SK-N-SH (cell line): ENCODE data around the gene GSE1. TPM values are rescaled to one million over a fixed set of nuclear protein-coding genes. Genes with fewer than 3 reads are reported as not detected.

Experiments
- CHD2 ChIP-seq: fragments of 150-350 bp; IDR thresholded peaks from 2 replicates; pipeline ENCODE4 v1.6.1; 2018; ENCODE audit warnings: low read length; ENCODE audit not compliant: partially characterized antibody
- ELF1 ChIP-seq: IDR thresholded peaks from 2 replicates; pipeline ENCODE4 v1.4.0; 2012
- EP300 ChIP-seq, 2 experiments: IDR thresholded peaks; 2 replicates each; pipeline versions ENCODE4 v1.4.0 to v1.6.1; 2012; ENCODE audit warnings: borderline replicate concordance in 1 of 2, low read depth in 1 of 2, low read length in 1 of 2
- FOSL2 ChIP-seq: IDR thresholded peaks from 2 replicates; pipeline ENCODE4 v1.4.0; 2012; ENCODE audit warnings: low read depth, mild to moderate bottlenecking, moderate library complexity, borderline replicate concordance
- FOXJ3 ChIP-seq: sonication (generic); formaldehyde crosslinking; IDR thresholded peaks from 2 replicates; pipeline ENCODE4 v1.5.1; 2020; ENCODE audit warnings: mild to moderate bottlenecking, missing genetic modification reagents
- FOXM1 ChIP-seq: IDR thresholded peaks from 2 replicates; pipeline ENCODE4 v1.4.0; 2012; ENCODE audit warnings: low read depth, mild to moderate bottlenecking
- GABPA ChIP-seq: IDR thresholded peaks from 2 replicates; pipeline ENCODE4 v1.4.0; 2012; ENCODE audit warnings: low read depth, mild to moderate bottlenecking
- GATA2 ChIP-seq: sonication (generic); formaldehyde crosslinking; IDR thresholded peaks from 2 replicates; pipeline ENCODE4 v1.5.0; 2020; ENCODE audit warnings: mild to moderate bottlenecking, missing genetic modification reagents
- JUND ChIP-seq: IDR thresholded peaks from 2 replicates; pipeline ENCODE4 v1.4.0; 2012
- MXI1 ChIP-seq: IDR thresholded peaks from 2 replicates; pipeline ENCODE4 v1.6.1; 2012; ENCODE audit warnings: mild to moderate bottlenecking, low read depth, low read length, improper control_type of control experiment
- NFIC ChIP-seq: IDR thresholded peaks from 2 replicates; pipeline ENCODE4 v1.4.0; 2012; ENCODE audit warnings: borderline replicate concordance
- NRF1 ChIP-seq: IDR thresholded peaks from 2 replicates; pipeline ENCODE4 v1.6.1; 2012; ENCODE audit warnings: low read depth, mild to moderate bottlenecking, low read length
- POLR2AphosphoS5 ChIP-seq: IDR thresholded peaks from 2 replicates; pipeline ENCODE4 v1.6.1; 2012; ENCODE audit warnings: low read depth, low read length
- RCOR1 ChIP-seq: fragments of 150-350 bp; IDR thresholded peaks from 2 replicates; pipeline ENCODE4 v1.6.1; 2017; ENCODE audit warnings: antibody characterized with exemption, low read length
- RXRA ChIP-seq: IDR thresholded peaks from 2 replicates; pipeline ENCODE4 v1.4.0; 2012; ENCODE audit warnings: low read depth, mild to moderate bottlenecking, borderline replicate concordance
- SIN3A ChIP-seq: IDR thresholded peaks from 2 replicates; pipeline ENCODE4 v1.6.1; 2012; ENCODE audit warnings: low read depth, mild to moderate bottlenecking, low read length, moderate library complexity, borderline replicate concordance
- SMC3 ChIP-seq: IDR thresholded peaks from 2 replicates; pipeline ENCODE4 v1.6.1; 2012; ENCODE audit warnings: low read depth, low read length, improper control_type of control experiment
- TAF1 ChIP-seq: IDR thresholded peaks from 2 replicates; pipeline ENCODE4 v1.6.1; 2012; ENCODE audit warnings: low read depth, mild to moderate bottlenecking, low read length, moderate library complexity, borderline replicate concordance
- TCF12 ChIP-seq: IDR thresholded peaks from 2 replicates; pipeline ENCODE4 v1.4.0; 2012
- polyA plus RNA-seq, 3 experiments: library from polyadenylated mRNA; depleted of rRNA; stranded (reverse); fragments of >200 nt; gene quantifications; 2 replicates each; pipeline ENCODE4 v1.2.3, GENCODE V29; 2012
- TF ChIP-seq, protein P1 (sequence below): IDR thresholded peaks from 2 replicates; pipeline ENCODE4 v1.6.1; 2012; ENCODE audit warnings: mild to moderate bottlenecking, low read depth, low read length, moderate library complexity
- TF ChIP-seq, protein P2 (sequence below): IDR thresholded peaks from 2 replicates; pipeline ENCODE4; 2012
- TF ChIP-seq, protein P3 (sequence below): IDR thresholded peaks from 2 replicates; pipeline ENCODE4 v1.4.0; 2012; ENCODE audit warnings: low read depth, borderline replicate concordance
- TF ChIP-seq, protein P4 (sequence below): fragments of 150-350 bp; IDR thresholded peaks from 2 replicates; pipeline ENCODE4 v1.6.1; 2017; ENCODE audit warnings: antibody characterized with exemption, low read length, low read depth, borderline replicate concordance
- TF ChIP-seq, protein P5 (sequence below): fragments of 200-600 bp; sonication (generic); IDR thresholded peaks from 2 replicates; pipeline ENCODE4 v1.6.1; 2017; ENCODE audit warnings: antibody characterized with exemption, mild to moderate bottlenecking, moderate library complexity
- TF ChIP-seq, protein P6 (sequence below): fragments of 150-350 bp; IDR thresholded peaks from 2 replicates; pipeline ENCODE4 v1.6.1; 2016; ENCODE audit warnings: mild to moderate bottlenecking, low read depth, low read length

The GSE1 gene
- polyA plus RNA-seq, 1 of the 3 experiments (the other 2 are of a cell fraction): 26.5 TPM

DNA sequence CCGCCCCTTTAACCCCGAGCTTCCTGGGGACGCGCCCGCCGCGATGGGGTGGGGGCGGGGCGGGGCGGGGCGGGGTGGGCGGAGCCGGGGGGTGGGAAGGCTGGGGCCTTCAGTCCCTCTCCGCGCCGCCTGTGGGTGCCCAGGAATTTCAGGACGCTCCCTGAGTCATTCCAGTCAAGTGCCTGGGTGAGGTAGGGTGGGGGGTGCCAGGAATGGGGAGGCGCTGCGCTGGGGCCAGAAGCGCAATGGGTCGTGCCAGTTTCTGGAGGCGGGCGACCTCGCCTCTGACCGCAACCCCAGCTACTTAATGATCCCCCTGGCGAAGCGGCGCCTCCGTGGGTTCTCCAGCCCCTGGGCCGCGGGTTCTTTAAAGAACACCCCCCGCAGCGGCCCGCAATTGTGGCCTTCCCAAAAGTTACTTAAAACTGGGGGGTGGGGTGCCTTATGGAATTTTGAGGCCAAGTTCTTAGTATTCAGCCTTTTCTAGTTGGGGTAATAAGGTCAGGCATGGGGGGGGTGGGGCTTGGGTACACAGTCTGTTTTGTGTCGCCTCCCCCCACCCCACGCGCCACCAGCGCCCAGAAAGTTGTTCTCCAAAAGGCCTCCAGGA is 826 bp upstream of the GSE1 start (continued):
- TF ChIP-seq, protein P1, sequence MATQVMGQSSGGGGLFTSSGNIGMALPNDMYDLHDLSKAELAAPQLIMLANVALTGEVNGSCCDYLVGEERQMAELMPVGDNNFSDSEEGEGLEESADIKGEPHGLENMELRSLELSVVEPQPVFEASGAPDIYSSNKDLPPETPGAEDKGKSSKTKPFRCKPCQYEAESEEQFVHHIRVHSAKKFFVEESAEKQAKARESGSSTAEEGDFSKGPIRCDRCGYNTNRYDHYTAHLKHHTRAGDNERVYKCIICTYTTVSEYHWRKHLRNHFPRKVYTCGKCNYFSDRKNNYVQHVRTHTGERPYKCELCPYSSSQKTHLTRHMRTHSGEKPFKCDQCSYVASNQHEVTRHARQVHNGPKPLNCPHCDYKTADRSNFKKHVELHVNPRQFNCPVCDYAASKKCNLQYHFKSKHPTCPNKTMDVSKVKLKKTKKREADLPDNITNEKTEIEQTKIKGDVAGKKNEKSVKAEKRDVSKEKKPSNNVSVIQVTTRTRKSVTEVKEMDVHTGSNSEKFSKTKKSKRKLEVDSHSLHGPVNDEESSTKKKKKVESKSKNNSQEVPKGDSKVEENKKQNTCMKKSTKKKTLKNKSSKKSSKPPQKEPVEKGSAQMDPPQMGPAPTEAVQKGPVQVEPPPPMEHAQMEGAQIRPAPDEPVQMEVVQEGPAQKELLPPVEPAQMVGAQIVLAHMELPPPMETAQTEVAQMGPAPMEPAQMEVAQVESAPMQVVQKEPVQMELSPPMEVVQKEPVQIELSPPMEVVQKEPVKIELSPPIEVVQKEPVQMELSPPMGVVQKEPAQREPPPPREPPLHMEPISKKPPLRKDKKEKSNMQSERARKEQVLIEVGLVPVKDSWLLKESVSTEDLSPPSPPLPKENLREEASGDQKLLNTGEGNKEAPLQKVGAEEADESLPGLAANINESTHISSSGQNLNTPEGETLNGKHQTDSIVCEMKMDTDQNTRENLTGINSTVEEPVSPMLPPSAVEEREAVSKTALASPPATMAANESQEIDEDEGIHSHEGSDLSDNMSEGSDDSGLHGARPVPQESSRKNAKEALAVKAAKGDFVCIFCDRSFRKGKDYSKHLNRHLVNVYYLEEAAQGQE: no peak
- TF ChIP-seq JUND (peak; percentile 49; the same call in 1 of the 2 replicates), EP300 (IDR thresholded peaks at IDR 0.05; ENCODE audit: borderline replicate concordance in 1 of 2, low read depth in 1 of 2, low read length in 1 of 2) (peak in 1 of 2 experiments; percentile 52; a peak in 1 of 4 replicates), FOSL2 (peak; percentile 57; the same call in 1 of the 2 replicates), SMC3 (no peak), FOXM1 (no peak), POLR2AphosphoS5 (peak; percentile 49; the same call in 1 of the 2 replicates), CHD2 (no peak), FOXJ3 (CRISPR knock-in tag) (no peak), GABPA (no peak), RCOR1 (no peak), SIN3A (no peak), NRF1 (no peak), TAF1 (peak; percentile 26; the same call in 1 of the 2 replicates), ELF1 (no peak), TCF12 (no peak; the same call in 1 of the 2 replicates), RXRA (peak; percentile 27; the same call in 1 of the 2 replicates), NFIC (peak; percentile 64; the same call in 1 of the 2 replicates), GATA2 (CRISPR knock-in tag) (no peak), MXI1 (no peak)
- TF ChIP-seq, protein P2, sequence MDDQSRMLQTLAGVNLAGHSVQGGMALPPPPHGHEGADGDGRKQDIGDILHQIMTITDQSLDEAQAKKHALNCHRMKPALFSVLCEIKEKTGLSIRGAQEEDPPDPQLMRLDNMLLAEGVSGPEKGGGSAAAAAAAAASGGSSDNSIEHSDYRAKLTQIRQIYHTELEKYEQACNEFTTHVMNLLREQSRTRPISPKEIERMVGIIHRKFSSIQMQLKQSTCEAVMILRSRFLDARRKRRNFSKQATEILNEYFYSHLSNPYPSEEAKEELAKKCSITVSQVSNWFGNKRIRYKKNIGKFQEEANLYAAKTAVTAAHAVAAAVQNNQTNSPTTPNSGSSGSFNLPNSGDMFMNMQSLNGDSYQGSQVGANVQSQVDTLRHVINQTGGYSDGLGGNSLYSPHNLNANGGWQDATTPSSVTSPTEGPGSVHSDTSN: peak; percentile 20; the same call in 1 of the 2 replicates
- TF ChIP-seq, protein P3, sequence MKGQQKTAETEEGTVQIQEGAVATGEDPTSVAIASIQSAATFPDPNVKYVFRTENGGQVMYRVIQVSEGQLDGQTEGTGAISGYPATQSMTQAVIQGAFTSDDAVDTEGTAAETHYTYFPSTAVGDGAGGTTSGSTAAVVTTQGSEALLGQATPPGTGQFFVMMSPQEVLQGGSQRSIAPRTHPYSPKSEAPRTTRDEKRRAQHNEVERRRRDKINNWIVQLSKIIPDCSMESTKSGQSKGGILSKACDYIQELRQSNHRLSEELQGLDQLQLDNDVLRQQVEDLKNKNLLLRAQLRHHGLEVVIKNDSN: no peak
- TF ChIP-seq, protein P4, sequence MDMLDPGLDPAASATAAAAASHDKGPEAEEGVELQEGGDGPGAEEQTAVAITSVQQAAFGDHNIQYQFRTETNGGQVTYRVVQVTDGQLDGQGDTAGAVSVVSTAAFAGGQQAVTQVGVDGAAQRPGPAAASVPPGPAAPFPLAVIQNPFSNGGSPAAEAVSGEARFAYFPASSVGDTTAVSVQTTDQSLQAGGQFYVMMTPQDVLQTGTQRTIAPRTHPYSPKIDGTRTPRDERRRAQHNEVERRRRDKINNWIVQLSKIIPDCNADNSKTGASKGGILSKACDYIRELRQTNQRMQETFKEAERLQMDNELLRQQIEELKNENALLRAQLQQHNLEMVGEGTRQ: no peak
- TF ChIP-seq, protein P5, sequence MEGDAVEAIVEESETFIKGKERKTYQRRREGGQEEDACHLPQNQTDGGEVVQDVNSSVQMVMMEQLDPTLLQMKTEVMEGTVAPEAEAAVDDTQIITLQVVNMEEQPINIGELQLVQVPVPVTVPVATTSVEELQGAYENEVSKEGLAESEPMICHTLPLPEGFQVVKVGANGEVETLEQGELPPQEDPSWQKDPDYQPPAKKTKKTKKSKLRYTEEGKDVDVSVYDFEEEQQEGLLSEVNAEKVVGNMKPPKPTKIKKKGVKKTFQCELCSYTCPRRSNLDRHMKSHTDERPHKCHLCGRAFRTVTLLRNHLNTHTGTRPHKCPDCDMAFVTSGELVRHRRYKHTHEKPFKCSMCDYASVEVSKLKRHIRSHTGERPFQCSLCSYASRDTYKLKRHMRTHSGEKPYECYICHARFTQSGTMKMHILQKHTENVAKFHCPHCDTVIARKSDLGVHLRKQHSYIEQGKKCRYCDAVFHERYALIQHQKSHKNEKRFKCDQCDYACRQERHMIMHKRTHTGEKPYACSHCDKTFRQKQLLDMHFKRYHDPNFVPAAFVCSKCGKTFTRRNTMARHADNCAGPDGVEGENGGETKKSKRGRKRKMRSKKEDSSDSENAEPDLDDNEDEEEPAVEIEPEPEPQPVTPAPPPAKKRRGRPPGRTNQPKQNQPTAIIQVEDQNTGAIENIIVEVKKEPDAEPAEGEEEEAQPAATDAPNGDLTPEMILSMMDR: no peak
- TF ChIP-seq, protein P6, sequence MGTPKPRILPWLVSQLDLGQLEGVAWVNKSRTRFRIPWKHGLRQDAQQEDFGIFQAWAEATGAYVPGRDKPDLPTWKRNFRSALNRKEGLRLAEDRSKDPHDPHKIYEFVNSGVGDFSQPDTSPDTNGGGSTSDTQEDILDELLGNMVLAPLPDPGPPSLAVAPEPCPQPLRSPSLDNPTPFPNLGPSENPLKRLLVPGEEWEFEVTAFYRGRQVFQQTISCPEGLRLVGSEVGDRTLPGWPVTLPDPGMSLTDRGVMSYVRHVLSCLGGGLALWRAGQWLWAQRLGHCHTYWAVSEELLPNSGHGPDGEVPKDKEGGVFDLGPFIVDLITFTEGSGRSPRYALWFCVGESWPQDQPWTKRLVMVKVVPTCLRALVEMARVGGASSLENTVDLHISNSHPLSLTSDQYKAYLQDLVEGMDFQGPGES: no peak
